SH-SY5Y (cell line): Measurements from ENCODE around the gene HOXB2.

Source experiments
- GATA2 ChIP-seq: IDR thresholded peaks from 2 replicates; pipeline ENCODE4 v1.6.1; 2011; ENCODE audit warnings: mild to moderate bottlenecking, low read depth, low read length
- GATA3 ChIP-seq: IDR thresholded peaks from 2 replicates; pipeline ENCODE4 v1.6.1; 2011; ENCODE audit warnings: low read depth, mild to moderate bottlenecking, low read length, moderate library complexity

DNA sequence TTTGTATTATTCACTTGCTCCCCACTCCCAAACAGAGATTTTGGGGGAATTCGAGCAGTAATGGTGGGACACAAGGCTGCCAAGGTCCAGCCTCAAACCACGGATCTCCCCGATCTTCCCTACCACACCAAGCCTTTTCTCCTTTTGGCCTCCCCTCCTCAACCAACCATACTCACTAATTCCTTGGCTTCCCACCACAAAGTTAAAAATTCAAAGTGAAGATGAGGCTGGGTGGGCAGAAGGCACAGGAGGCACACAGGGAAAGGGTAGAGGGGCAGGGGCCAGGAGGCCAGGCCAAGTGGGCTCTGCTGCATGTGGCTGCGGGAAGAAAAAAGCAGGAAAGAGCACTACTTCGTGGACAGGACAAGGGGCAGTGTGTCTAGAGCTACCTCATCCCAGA, 18.0 kb upstream of the HOXB2 start:
- no peak for TF ChIP-seq GATA2
- TF ChIP-seq GATA3: no peak
